HepG2 (cell line): ENCODE data around the gene FXYD1. TPM values are rescaled to one million over a fixed set of nuclear protein-coding genes. Genes with fewer than 3 reads are reported as not detected.

ENCODE experiments used
- ATAC-seq: fragments of 200-7000 bp; cut with Tn5 transposase; 3 replicates; pipeline ENCODE4 v1.9.1; 2020; ENCODE audit warnings: mild to moderate bottlenecking, moderate library complexity
- BruUV-seq: library from RNA; stranded (reverse); fragments of 400-500 nt; replicated peaks from 2 replicates; lab custom pipeline; 2021; lab: Mats Ljungman, UMichigan
- CTCF ChIA-PET: fragments of 300-600 bp; formaldehyde crosslinking; extraction: SDS; loops from one replicate; lab custom pipeline; 2021; ENCODE audit warnings: low total read pairs, inconsistent platforms, low intra/inter-chr PET ratio; lab: Yijun Ruan, JAX
- POLR2A ChIA-PET: fragments of 350-600 bp; sonication (Branson Sonifier 250); formaldehyde crosslinking; loops from one replicate; lab custom pipeline; 2020; ENCODE audit warnings: antibody characterized with exemption, inconsistent platforms; lab: Yijun Ruan, JAX
- DNase-seq: peaks from one replicate; pipeline ENCODE4 v3.0.0-alpha.2; 2015; ENCODE audit warnings: low spot score
- FAIRE-seq: peaks from 3 replicates; lab custom pipeline; 2011; peaks lifted over from hg19 to GRCh38; lab: Jason Lieb, UNC
- H2AFZ ChIP-seq: one replicate; pipeline ENCODE4 v1.6.1; 2011; ENCODE audit warnings: low read length, inconsistent platforms
- H3K27ac ChIP-seq: fragments of 300-600 bp; 3 replicates; pipeline ENCODE4 v1.8.0; 2011; ENCODE audit warnings: mixed run types, mild to moderate bottlenecking, mixed read lengths, low read length, inconsistent platforms; ENCODE audit not compliant: insufficient read depth; ENCODE audit errors: extremely low read length
- H3K27me3 ChIP-seq, 2 experiments: fragments of 200-600 bp in 1 of 2; 2 replicates in 1 of 2; 3 replicates in 1 of 2; pipeline versions ENCODE4 v1.6.0 to v1.8.0; 2011; ENCODE audit warnings: low read length in 2 of 2, mild to moderate bottlenecking in 2 of 2, moderate library complexity in 2 of 2, inconsistent platforms in 1 of 2; ENCODE audit not compliant: insufficient read depth in 2 of 2, control insufficient read depth in 1 of 2
- H3K36me3 ChIP-seq, 2 experiments: fragments of 200-600 bp in 1 of 2; replicated peaks in 1 of 2; 2 replicates in 1 of 2; 3 replicates in 1 of 2; pipeline versions ENCODE4 v1.5.1 to v1.8.0; 2011; ENCODE audit warnings: low read length in 2 of 2, inconsistent platforms in 1 of 2; ENCODE audit not compliant: insufficient read depth in 2 of 2, control insufficient read depth in 1 of 2
- H3K4me1 ChIP-seq: 2 replicates; pipeline ENCODE4 v1.5.1; 2012; ENCODE audit warnings: low read length, inconsistent platforms; ENCODE audit not compliant: insufficient read depth
- H3K4me2 ChIP-seq: 2 replicates; pipeline ENCODE4 v1.6.0; 2011; ENCODE audit warnings: low read depth, low read length, inconsistent platforms
- H3K4me3 ChIP-seq, 3 experiments: fragments of 200-600 bp in 1 of 3; sonication (generic), shearing (Covaris generic) in 1 of 3; replicated peaks in 1 of 3; 2 replicates each; pipeline ENCODE4 v1.5.1; 2011 to 2016; ENCODE audit warnings: low read length in 3 of 3, inconsistent platforms in 2 of 3, low read depth in 2 of 3, mild to moderate bottlenecking in 2 of 3, control low read depth in 1 of 3, mixed read lengths in 1 of 3; ENCODE audit not compliant: insufficient read depth in 1 of 3
- H3K79me2 ChIP-seq: one replicate; pipeline ENCODE4 v1.6.1; 2011; ENCODE audit warnings: low read length, inconsistent platforms; ENCODE audit not compliant: insufficient read depth
- H3K9ac ChIP-seq: 2 replicates; pipeline ENCODE4 v1.6.0; 2011; ENCODE audit warnings: mild to moderate bottlenecking, low read depth, low read length, inconsistent platforms; ENCODE audit not compliant: insufficient read depth
- H3K9me3 ChIP-seq: 2 replicates; pipeline ENCODE4 v1.5.1; 2012; ENCODE audit warnings: mild to moderate bottlenecking, low read length
- H4K20me1 ChIP-seq: 2 replicates; pipeline ENCODE4 v1.6.0; 2011; ENCODE audit warnings: inconsistent platforms, mild to moderate bottlenecking, low read length, moderate library complexity; ENCODE audit not compliant: insufficient read depth
- AHR ChIP-seq: IDR thresholded peaks from 2 replicates; pipeline ENCODE4 v1.6.1; 2018; ENCODE audit warnings: missing genetic modification reagents, missing compliant biosample characterization
- ELF3 ChIP-seq: IDR thresholded peaks from 2 replicates; pipeline ENCODE4 v1.6.1; 2016; ENCODE audit warnings: missing genetic modification reagents, missing compliant biosample characterization
- ELK4 ChIP-seq: sonication (generic); formaldehyde crosslinking; IDR thresholded peaks from 2 replicates; pipeline ENCODE4 v1.9.0; 2021; ENCODE audit warnings: missing genetic modification reagents, borderline replicate concordance
- HNRNPL ChIP-seq: fragments of 200-400 bp; formaldehyde crosslinking; IDR thresholded peaks from 2 replicates; pipeline ENCODE4 v1.6.1; 2017; ENCODE audit warnings: mild to moderate bottlenecking, low read depth, low read length
- IRF9 ChIP-seq: sonication (generic); formaldehyde crosslinking; IDR thresholded peaks from 2 replicates; pipeline ENCODE4 v1.8.0; 2022; ENCODE audit warnings: missing genetic modification reagents, mild to moderate bottlenecking, borderline replicate concordance
- MAX ChIP-seq: IDR thresholded peaks from 2 replicates; pipeline ENCODE4 v1.6.1; 2012; ENCODE audit warnings: inconsistent platforms
- MED8 ChIP-seq: sonication (generic); formaldehyde crosslinking; IDR thresholded peaks from 2 replicates; pipeline ENCODE4 v1.8.1; 2023; ENCODE audit warnings: mild to moderate bottlenecking, missing genetic modification reagents; ENCODE audit not compliant: insufficient replicate concordance
- SMARCC2 ChIP-seq: fragments of 450-650 bp; IDR thresholded peaks from 2 replicates; pipeline ENCODE4 v1.6.1; 2017; ENCODE audit warnings: antibody characterized with exemption, mild to moderate bottlenecking
- TEAD3 ChIP-seq: optimal IDR thresholded peaks from 2 replicates; pipeline ENCODE3; 2016; ENCODE audit warnings: borderline replicate concordance
- ZBTB7A ChIP-seq: sonication (generic); formaldehyde crosslinking; IDR thresholded peaks from 2 replicates; pipeline ENCODE4 v1.8.0; 2022; ENCODE audit warnings: mild to moderate bottlenecking, missing genetic modification reagents
- ZMYM3 ChIP-seq: sonication (generic); formaldehyde crosslinking; IDR thresholded peaks from 2 replicates; pipeline ENCODE4 v1.5.1; 2020; ENCODE audit warnings: mild to moderate bottlenecking, missing genetic modification reagents
- ZNF292 ChIP-seq: sonication (generic); formaldehyde crosslinking; IDR thresholded peaks from 2 replicates; pipeline ENCODE4 v1.8.1; 2022; ENCODE audit warnings: mild to moderate bottlenecking, low read depth, missing genetic modification reagents, borderline replicate concordance
- WGBS: methylation state at CpG from one replicate; pipeline ENCODE4 v1.1.6; 2017; ENCODE audit warnings: low lambda C conversion rate; 5-methylcytosine and 5-hydroxymethylcytosine counted together
- in situ Hi-C: cut with HindIII; loops from 2 replicates; pipeline ENCODE4 v1.10.0; 2017; ENCODE audit warnings: low pct_unique_long_range_greater_than_20kb; ENCODE audit not compliant: extremely low pct_ligation_motif_present
- intact Hi-C: fragments of 100-400 bp; cut with micrococcal nuclease; formaldehyde crosslinking; loops from one replicate; pipeline ENCODE4 v1.10.0; 2022; ENCODE audit not compliant: unreplicated experiment
- polyA plus RNA-seq, 8 experiments: library from polyadenylated mRNA; depleted of rRNA in 3 of 8; stranded (reverse) in 7 of 8; unstranded in 1 of 8; fragments of >200 nt; fragmentation: Illumina TruSeq in 4 of 8; extraction: Trizol in 4 of 8; gene quantifications; 2 replicates each; pipeline versions ENCODE4 v1.2.1 to v1.2.3, GENCODE V29; 2011 to 2016; ENCODE audit warnings: low read depth in 4 of 8, missing spikeins in 1 of 8, mixed read lengths in 1 of 8; ENCODE audit not compliant: insufficient read depth in 1 of 8
- total RNA-seq, 5 experiments: library from RNA; depleted of rRNA; stranded (reverse); fragments of >200 nt; fragmentation: Illumina TruSeq; extraction: Trizol; gene quantifications; 2 replicates each; pipeline ENCODE4 v1.2.3, GENCODE V29; 2016; ENCODE audit warnings: low read depth in 1 of 5

The FXYD1 gene
- total and polyA plus RNA-seq, 2 of the 13 experiments (the other 11 are each of a cell fraction or from before 2014, with no cell fraction given) = 31.2 TPM; not detected in 1

GRCh38 chr19:35099897-35100275, 38.7 kb upstream of the FXYD1 start:
- WGBS = 73% methylated on average over 8 of the region's 13 CpGs
- H3K36me3 ChIP-seq = no peaks in the 10 kb centered on the region
- peak overlapping the region in 1 of 3 experiments; percentile 3; a peak in 1 of 6 replicates for H3K4me3 ChIP-seq
- no peak for DNase-seq
- FAIRE-seq = no peak
- no peak for ATAC-seq
- BruUV-seq = no TSS peak
- ChIA-PET POLR2A (no interaction called here), CTCF (no interaction called here)
- H3K27me3 ChIP-seq = peaks cover 0 to 4% of the 10 kb centered on the region in 2 experiments; a peak in 1 of 5 replicates
- H3K9me3 ChIP-seq = no peaks in the 10 kb centered on the region
- H3K4me1 ChIP-seq = peaks cover 45% of the 10 kb centered on the region
- H4K20me1 ChIP-seq = no peaks in the 10 kb centered on the region
- no peak overlapping the region for H3K27ac ChIP-seq
- no peak overlapping the region for H3K4me2 ChIP-seq
- H3K79me2 ChIP-seq = no peaks in the 10 kb centered on the region
- no peak overlapping the region for H3K9ac ChIP-seq
- in situ Hi-C loops = no loop called here
- no peak for TF ChIP-seq ZBTB7A (CRISPR knock-in tag)
- TF ChIP-seq HNRNPL = peak; percentile 67; the same call in 1 of the 2 replicates
- TF ChIP-seq, all 625 proteins: peak for 1
- no peak overlapping the region for H2AFZ ChIP-seq
- intact Hi-C loops = loop anchor here (2.0 kb wide), 1 partner anchor 57 kb away; no protein-coding TSS in a partner anchor

- peak overlapping the region in 1 of 3 experiments; percentile 17; a peak in 1 of 6 replicates for H3K4me3 ChIP-seq
- BruUV-seq = no TSS peak
- POLR2A ChIA-PET = no interaction called here
- ATAC-seq (peak; percentile 58), DNase-seq (no peak), FAIRE-seq (no peak)
- peak overlapping the region; percentile 45; the same call in 1 of the 2 replicates for H3K4me2 ChIP-seq
- WGBS = 21% methylated on average over 9 of the region's 16 CpGs
- no peak overlapping the region for H2AFZ ChIP-seq
- CTCF ChIA-PET = no interaction called here
- H3K9ac ChIP-seq = no peak overlapping the region
- intact Hi-C loops (loop anchor here (2.0 kb wide), 1 partner anchor 58 kb away; no protein-coding TSS in a partner anchor), in situ Hi-C loops (no loop called here)
- H3K27ac ChIP-seq = no peak overlapping the region
- H3K9me3 ChIP-seq = no peaks in the 10 kb centered on the region
- H3K27me3 ChIP-seq = peaks cover 0 to 4% of the 10 kb centered on the region in 2 experiments; a peak in 1 of 5 replicates
- no peaks in the 10 kb centered on the region for H4K20me1 ChIP-seq
- peaks cover 41% of the 10 kb centered on the region for H3K4me1 ChIP-seq
- no peaks in the 10 kb centered on the region for H3K36me3 ChIP-seq
- no peaks in the 10 kb centered on the region for H3K79me2 ChIP-seq
- TF ChIP-seq SMARCC2 (no peak), AHR (CRISPR knock-in tag) (no peak), MED8 (CRISPR knock-in tag) (no peak), IRF9 (no peak), ELK4 (CRISPR knock-in tag) (no peak), MAX (peak; percentile 32; the same call in 1 of the 2 replicates), ZMYM3 (CRISPR knock-in tag) (peak; percentile 36; the same call in 1 of the 2 replicates), ELF3 (CRISPR knock-in tag) (0 out of 2 replicates have a peak, but pooled peaks have one; percentile 33), TEAD3 (peak; percentile 45), ZNF292 (CRISPR knock-in tag) (peak; percentile 29; the same call in 1 of the 2 replicates)
These were observed 37.8 kb upstream of the FXYD1 start for GRCh38 chr19:35100588-35101533.
